ENCODE results near the gene PLA2G2D.
A peak's percentile ranks its signal among the peaks of the same experiment; 100 is the strongest.

PLA2G2D gene

DNA sequence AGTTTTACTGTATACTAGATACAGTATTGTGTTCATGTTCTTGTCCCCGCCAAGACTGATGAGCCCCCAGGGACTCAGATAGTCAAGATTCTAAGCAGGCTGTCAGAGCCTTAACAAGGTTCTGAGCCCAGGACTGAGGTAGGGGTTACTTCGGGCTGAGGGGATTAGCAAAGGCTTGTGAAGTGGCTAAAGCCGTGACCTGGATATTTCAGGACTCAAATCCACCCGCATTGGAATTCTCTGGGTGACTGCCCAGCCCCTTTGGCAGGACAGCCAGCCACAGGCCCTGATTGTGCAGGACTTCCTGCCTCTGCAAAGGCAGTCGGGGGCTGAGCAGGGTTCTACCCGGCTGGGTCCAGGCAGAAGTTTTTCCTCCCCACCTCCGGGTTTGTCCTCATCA, 49.5 kb downstream of the PLA2G2D start, which contains the start of gene PLA2G5:
TSS of gene PLA2G5 (plus strand) at position 321 of the 400 bp plus-strand sequence. CDS start 14,637 bp downstream, outside the sequence.
- TF ChIP-seq, protein P1, sequence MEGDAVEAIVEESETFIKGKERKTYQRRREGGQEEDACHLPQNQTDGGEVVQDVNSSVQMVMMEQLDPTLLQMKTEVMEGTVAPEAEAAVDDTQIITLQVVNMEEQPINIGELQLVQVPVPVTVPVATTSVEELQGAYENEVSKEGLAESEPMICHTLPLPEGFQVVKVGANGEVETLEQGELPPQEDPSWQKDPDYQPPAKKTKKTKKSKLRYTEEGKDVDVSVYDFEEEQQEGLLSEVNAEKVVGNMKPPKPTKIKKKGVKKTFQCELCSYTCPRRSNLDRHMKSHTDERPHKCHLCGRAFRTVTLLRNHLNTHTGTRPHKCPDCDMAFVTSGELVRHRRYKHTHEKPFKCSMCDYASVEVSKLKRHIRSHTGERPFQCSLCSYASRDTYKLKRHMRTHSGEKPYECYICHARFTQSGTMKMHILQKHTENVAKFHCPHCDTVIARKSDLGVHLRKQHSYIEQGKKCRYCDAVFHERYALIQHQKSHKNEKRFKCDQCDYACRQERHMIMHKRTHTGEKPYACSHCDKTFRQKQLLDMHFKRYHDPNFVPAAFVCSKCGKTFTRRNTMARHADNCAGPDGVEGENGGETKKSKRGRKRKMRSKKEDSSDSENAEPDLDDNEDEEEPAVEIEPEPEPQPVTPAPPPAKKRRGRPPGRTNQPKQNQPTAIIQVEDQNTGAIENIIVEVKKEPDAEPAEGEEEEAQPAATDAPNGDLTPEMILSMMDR (IDR thresholded peaks at IDR 0.05; ENCODE audit: borderline replicate concordance, control extremely low read depth, extremely low read depth, insufficient read depth, missing control alignments), result no peak
- in situ Hi-C loops (cut with MboI; ENCODE audit: low sequenced_read_pairs, unreplicated experiment), result no loop called here
- peak; percentile 3 for DNase-seq (ENCODE audit: low spot score)

DNA sequence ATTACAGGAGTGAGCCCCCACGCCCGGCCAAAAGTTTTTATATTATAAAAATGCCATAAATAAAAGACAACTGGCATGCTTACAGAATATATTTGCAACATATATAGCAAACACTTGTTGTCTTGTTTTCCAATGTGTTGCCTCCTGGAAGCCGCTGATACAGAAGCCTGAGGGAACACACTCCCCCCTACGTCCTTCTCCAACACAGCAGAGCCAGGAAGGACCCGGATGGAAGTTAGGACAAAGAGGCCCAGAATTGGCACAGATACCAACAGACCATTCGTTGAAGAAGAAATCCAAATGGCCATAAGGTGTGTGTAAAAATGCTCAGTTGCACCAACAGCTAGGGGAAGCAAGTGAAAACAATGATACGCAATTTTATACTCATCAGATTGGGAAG, 50.6 kb downstream of the PLA2G2D start:
- in situ Hi-C loops (cut with MboI; ENCODE audit: low sequenced_read_pairs, unreplicated experiment), result no loop called here
- TF ChIP-seq, protein P1 (IDR thresholded peaks at IDR 0.05; ENCODE audit: borderline replicate concordance, control extremely low read depth, extremely low read depth, insufficient read depth, missing control alignments), result no peak

DNA sequence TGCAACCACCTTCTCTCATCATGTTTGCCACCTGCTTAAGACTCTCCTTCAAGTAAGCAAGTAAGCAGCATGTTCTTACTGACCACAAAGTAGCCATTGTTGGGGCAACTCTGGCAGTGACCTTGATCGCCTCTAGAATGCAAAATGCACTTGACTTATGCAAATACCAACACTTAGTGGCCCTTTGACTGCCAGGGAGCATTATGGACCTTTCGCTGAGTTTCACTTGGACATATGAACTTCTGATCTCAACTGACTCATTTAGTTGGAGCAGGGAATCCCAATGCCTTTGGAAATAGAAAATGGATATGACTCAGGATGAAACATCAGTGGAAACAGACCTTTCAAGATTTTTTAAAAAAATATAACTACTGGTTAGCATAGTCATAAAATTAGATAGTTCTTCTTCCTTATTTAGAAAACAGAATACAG, 55.5 kb downstream of the PLA2G2D start:
- DNase-seq (ENCODE audit: low spot score), result no peak
- in situ Hi-C loops (cut with MboI; ENCODE audit: low sequenced_read_pairs, unreplicated experiment), result no loop called here
- TF ChIP-seq, protein P1 (IDR thresholded peaks at IDR 0.05; ENCODE audit: borderline replicate concordance, control extremely low read depth, extremely low read depth, insufficient read depth, missing control alignments), result no peak

More for the DNA sequence above, 50.6 kb downstream of the PLA2G2D start:
- no peak for DNase-seq (ENCODE audit: low spot score)

Measured in GM13976 (cell line).